Measurements from ENCODE around the gene CST3. TPM values are rescaled to one million over a fixed set of nuclear protein-coding genes. Genes with fewer than 3 reads are reported as not detected.

Gene CST3
- total RNA-seq, 1 experiment from 2014 or later: 777 TPM

DNA sequence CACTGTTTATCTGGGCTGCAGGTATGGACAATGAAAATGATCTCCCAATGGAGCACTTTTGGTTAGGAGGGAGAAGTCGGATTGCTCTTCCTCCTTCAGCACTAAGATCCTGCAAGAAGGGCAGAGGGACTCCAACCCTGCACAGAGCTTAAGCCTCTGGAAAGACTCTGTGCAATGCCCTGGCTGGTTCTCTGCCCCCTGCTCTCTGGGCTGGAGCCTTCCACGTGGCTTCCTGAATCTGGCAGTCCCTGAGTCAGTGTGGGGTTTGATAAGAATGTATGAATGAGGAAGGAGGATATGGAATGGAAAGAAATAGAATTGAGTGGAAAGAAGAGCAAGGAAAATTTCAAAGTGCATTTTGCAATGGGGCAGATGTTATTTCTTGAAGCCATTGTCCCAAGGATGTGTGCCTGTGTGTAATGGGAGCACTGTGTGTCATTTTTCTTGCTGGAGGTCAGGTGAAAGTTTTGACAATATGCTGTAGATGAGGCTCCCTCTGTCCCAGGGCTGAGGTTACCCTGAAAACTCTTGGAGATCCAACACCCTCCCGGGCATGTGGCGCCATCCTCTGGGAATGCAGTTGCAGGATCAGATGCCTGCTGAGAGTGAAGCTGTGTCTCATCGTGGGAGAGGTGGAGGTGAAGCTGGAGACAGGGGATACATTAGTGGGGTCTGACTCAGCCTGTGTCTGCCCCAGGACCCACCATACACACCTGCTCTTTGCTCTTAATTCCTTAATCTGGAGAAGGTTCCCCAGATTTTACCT is 53.1 kb downstream of the CST3 start:
- Histone ChIP-seq H3K4me3 (ENCODE audit: low read depth, low read length) (no peak overlapping the region), H3K9me3 (no peaks in the 10 kb centered on the region), H3K4me1 (peaks cover 13% of the 10 kb centered on the region; the same call in 1 of the 2 replicates), H3K36me3 (ENCODE audit: control insufficient read depth, insufficient read depth, low read length) (no peaks in the 10 kb centered on the region), H3K27me3 (replicated peaks; ENCODE audit: control insufficient read depth, insufficient read depth, low read length) (no peaks in the 10 kb centered on the region)
- peaks cover 10% of the 10 kb centered on the region for H3K9me3 Mint-ChIP-seq (ENCODE audit: unreplicated experiment)
- H3K4me1 Mint-ChIP-seq (ENCODE audit: low read depth, unreplicated experiment): peaks cover 6% of the 10 kb centered on the region
- TF ChIP-seq, protein P1, sequence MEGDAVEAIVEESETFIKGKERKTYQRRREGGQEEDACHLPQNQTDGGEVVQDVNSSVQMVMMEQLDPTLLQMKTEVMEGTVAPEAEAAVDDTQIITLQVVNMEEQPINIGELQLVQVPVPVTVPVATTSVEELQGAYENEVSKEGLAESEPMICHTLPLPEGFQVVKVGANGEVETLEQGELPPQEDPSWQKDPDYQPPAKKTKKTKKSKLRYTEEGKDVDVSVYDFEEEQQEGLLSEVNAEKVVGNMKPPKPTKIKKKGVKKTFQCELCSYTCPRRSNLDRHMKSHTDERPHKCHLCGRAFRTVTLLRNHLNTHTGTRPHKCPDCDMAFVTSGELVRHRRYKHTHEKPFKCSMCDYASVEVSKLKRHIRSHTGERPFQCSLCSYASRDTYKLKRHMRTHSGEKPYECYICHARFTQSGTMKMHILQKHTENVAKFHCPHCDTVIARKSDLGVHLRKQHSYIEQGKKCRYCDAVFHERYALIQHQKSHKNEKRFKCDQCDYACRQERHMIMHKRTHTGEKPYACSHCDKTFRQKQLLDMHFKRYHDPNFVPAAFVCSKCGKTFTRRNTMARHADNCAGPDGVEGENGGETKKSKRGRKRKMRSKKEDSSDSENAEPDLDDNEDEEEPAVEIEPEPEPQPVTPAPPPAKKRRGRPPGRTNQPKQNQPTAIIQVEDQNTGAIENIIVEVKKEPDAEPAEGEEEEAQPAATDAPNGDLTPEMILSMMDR (IDR thresholded peaks at IDR 0.05; ENCODE audit: insufficient read depth in 1 of 2, low read depth in 1 of 2, low read length in 1 of 2, severe bottlenecking in 1 of 2, unreplicated experiment in 1 of 2): no peak
- peaks cover 9% of the 10 kb centered on the region for H3K27me3 Mint-ChIP-seq (ENCODE audit: insufficient read depth, unreplicated experiment)
- no peak overlapping the region for H3K4me3 Mint-ChIP-seq (ENCODE audit: unreplicated experiment)
- POLR2A ChIA-PET: no interaction called here
- DNase-seq: no peak
- no peak overlapping the region for H3K27ac Mint-ChIP-seq (ENCODE audit: unreplicated experiment)
- no peaks in the 10 kb centered on the region for H3K36me3 Mint-ChIP-seq (ENCODE audit: insufficient read depth, unreplicated experiment)
- BruUV-seq (replicated peaks): no TSS peak
- intact Hi-C loops (cut with micrococcal nuclease; ENCODE audit: unreplicated experiment): no loop called here
- CTCF ChIA-PET: interaction anchor here (0.6 kb wide), 1 partner anchor 243 kb away, joined by 3 read pairs; no protein-coding TSS in a partner anchor

Other genes with a start within 250 kb of the CST3 start
- 9.4 and 10.1 TPM in 2 replicates for gene NAPB, start 216.5 kb downstream of the CST3 start, total RNA-seq (2022)
- gene CSTL1, start 198.3 kb downstream of the CST3 start, total RNA-seq (2022): 0.91 and 0.93 TPM in 2 replicates
- gene CST11, start 185.1 kb downstream of the CST3 start, total RNA-seq (2022): not detected in 2 replicates
- not detected in 2 replicates for gene CST8, start 146.8 kb downstream of the CST3 start, total RNA-seq (2022)
- not detected in 2 replicates for gene CST9L, start 69.5 kb downstream of the CST3 start, total RNA-seq (2022)
- not detected in 2 replicates for gene CST9, start 32.0 kb downstream of the CST3 start, total RNA-seq (2022)
- 2.7 and 4.2 TPM in 2 replicates for gene CST4, start 51.1 kb upstream of the CST3 start, total RNA-seq (2022)
- 319 and 499 TPM in 2 replicates for gene CST1, start 113.0 kb upstream of the CST3 start, total RNA-seq (2022)
- gene CST2, start 188.8 kb upstream of the CST3 start, total RNA-seq (2022): not detected in 2 replicates
- gene CST5, start 241.8 kb upstream of the CST3 start, total RNA-seq (2022): not detected in 2 replicates

Data from Caco-2 (cell line).